Spleen (tissue), 11 donors: Measurements from ENCODE around the gene CTAG1A. TPM values are rescaled to one million over a fixed set of nuclear protein-coding genes. Genes with fewer than 3 reads are reported as not detected.
"Not testable (repeated sequence)": the region's sequence is repeated elsewhere in the genome, so short reads cannot be mapped to it uniquely, and the experiment has no call there.

Experiments used
- DNase-seq: peaks from one replicate; pipeline ENCODE4 v3.0.0-alpha.2; 2020
- H3K27ac ChIP-seq, 8 donors: fragments of 200-600 bp; sonication (generic) in 7 of 8; 1 replicate in 4 of 8; 2 replicates in 4 of 8; pipeline versions ENCODE4 v1.5.0 to v1.8.0; 2016 to 2021; ENCODE audit warnings: inconsistent platforms in 4 of 8, mild to moderate bottlenecking in 4 of 8, moderate library complexity in 1 of 8
- H3K27me3 ChIP-seq, 7 donors: fragments of 200-600 bp; sonication (generic) in 6 of 7; replicated peaks in 1 of 7; 1 replicate in 4 of 7; 2 replicates in 3 of 7; pipeline versions ENCODE4 v1.5.0 to v1.8.0; 2016 to 2021; ENCODE audit warnings: inconsistent platforms in 3 of 7, mild to moderate bottlenecking in 1 of 7
- H3K36me3 ChIP-seq, 6 donors: fragments of 200-600 bp; sonication (generic) in 5 of 6; 1 replicate in 4 of 6; 2 replicates in 2 of 6; pipeline versions ENCODE4 v1.5.0 to v1.8.0; 2016 to 2021; ENCODE audit warnings: inconsistent platforms in 2 of 6
- H3K4me1 ChIP-seq, 6 donors: fragments of 200-600 bp; sonication (generic) in 5 of 6; 1 replicate in 3 of 6; 2 replicates in 3 of 6; pipeline versions ENCODE4 v1.5.0 to v1.8.0; 2016 to 2021; ENCODE audit warnings: inconsistent platforms in 3 of 6
- H3K4me3 ChIP-seq, 8 donors: fragments of 200-600 bp; sonication (generic) in 7 of 8; 1 replicate in 4 of 8; 2 replicates in 4 of 8; pipeline versions ENCODE4 v1.5.0 to v1.8.0; 2016 to 2021; ENCODE audit warnings: inconsistent platforms in 4 of 8, mild to moderate bottlenecking in 4 of 8, moderate library complexity in 2 of 8
- H3K9me3 ChIP-seq, 8 donors: fragments of 200-600 bp; sonication (generic) in 7 of 8; 1 replicate in 4 of 8; 2 replicates in 4 of 8; pipeline versions ENCODE4 v1.5.0 to v1.8.0; 2016 to 2021; ENCODE audit warnings: inconsistent platforms in 4 of 8
- WGBS, 5 donors: extraction: QIAGEN DNeasy Blood & Tissue Kit in 3 of 5; methylation state at CpG; one replicate each; pipeline versions ENCODE4 v1.1.5 to v1.1.7; 2013 to 2018; 5-methylcytosine and 5-hydroxymethylcytosine counted together
- intact Hi-C: fragments of 100-400 bp; cut with DNase I; formaldehyde crosslinking; loops from one replicate; pipeline ENCODE4 v1.15.0; 2023; ENCODE audit warnings: low total_unique reads
- polyA plus RNA-seq, 3 donors: library from polyadenylated mRNA; stranded (reverse); fragments of 200-250 nt; gene quantifications; one replicate each; pipeline ENCODE4 v1.2.1, GENCODE V29; 2013
- small RNA-seq, 4 donors: library from RNA; depleted of rRNA; stranded (forward); fragments of <200 nt; gene quantifications; one replicate each; pipeline ENCODE3, GENCODE V24; 2016
- total RNA-seq, 7 donors: library from RNA; depleted of rRNA in 3 of 7; stranded (reverse); fragments of >200 nt in 3 of 7; fragmentation: NEBNext Ultra II Directional in 4 of 7; extraction: Animal tissue kit (Norgen Biotek cat#: 25700) in 4 of 7; gene quantifications; one replicate each; pipeline versions ENCODE4 v1.1.0 to v1.2.1, GENCODE V29; 2016 to 2021
- donor health status: healthy with polysubstance abuse.
- donor health status: DM: no; HTN: no; CAD: no; lungs with moderate emphysema.
- donor health status: DM: no; HTN: no; CAD: no.
- donor health status: Bipolar disorder and iron deficiency.
- donor health status: healthy.
- donor health status: DM: no; HTN: no; CAD: no.
- donor health status: DM: yes; HTN: yes; CAD: no.

Gene CTAG1A
- total and polyA plus RNA-seq, 10 donors = not detected

DNA sequence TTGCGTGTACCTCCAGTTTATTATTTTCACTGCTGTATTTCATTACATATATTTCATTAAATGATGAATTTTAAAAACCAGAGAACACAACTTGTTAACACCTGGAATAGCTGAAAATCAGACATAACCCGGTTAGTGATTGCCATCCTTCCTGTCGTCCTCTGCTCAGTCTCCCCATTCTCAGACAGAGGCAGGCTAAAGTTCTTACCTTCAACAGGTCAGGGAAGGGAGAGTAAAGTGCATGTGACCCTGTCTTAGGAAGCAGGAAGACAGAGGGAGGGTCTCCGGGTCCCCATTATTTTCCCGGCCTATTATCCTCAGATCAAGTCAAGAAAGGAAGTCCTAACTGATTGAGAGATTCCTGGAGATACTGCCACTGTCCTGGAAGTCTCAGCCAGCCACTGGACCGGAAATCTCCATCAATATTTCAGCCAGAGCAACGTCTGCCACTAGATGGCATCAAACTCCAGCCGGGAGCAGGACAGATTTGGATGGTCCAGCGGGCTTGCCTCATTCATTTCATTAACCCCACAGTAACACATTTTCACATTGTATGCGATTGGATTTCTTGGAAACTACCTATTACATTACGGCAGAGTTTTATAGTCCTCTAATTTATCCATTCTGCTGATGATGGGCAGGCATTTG, 36.0 kb downstream of the CTAG1A start:
- H3K27ac ChIP-seq, H3K36me3 ChIP-seq, H3K4me3 ChIP-seq, intact Hi-C loops, H3K27me3 ChIP-seq, H3K9me3 ChIP-seq, H3K4me1 ChIP-seq, DNase-seq: not testable (repeated sequence)
- WGBS, 5 donors = 2 to 18% (median 14%) methylated on average over 1 to 3 of the region's 11 CpGs; no CpG with 5 or more reads in 2 of the 5 donors

- DNase-seq, H3K4me1 ChIP-seq, H3K27me3 ChIP-seq, H3K9me3 ChIP-seq, intact Hi-C loops, H3K27ac ChIP-seq, H3K36me3 ChIP-seq, H3K4me3 ChIP-seq: not testable (repeated sequence)
- WGBS, 5 donors = no CpG with 5 or more reads among the region's 5 CpGs
Observed at GRCh38 chrX:154628960-154629359, 44.0 kb downstream of the CTAG1A start.

- DNase-seq, H3K27me3 ChIP-seq, H3K9me3 ChIP-seq, intact Hi-C loops, H3K36me3 ChIP-seq, H3K4me1 ChIP-seq, H3K27ac ChIP-seq, H3K4me3 ChIP-seq: not testable (repeated sequence)
- no CpG with 5 or more reads among the region's 11 CpGs for WGBS, 5 donors
Observed at GRCh38 chrX:154630949-154631348, 46.0 kb downstream of the CTAG1A start.

- H3K27me3 ChIP-seq, H3K4me1 ChIP-seq, H3K9me3 ChIP-seq, H3K4me3 ChIP-seq, H3K36me3 ChIP-seq, H3K27ac ChIP-seq, intact Hi-C loops, DNase-seq: not testable (repeated sequence)
- no CpG with 5 or more reads among the region's 11 CpGs for WGBS, 5 donors
Observed at GRCh38 chrX:154633661-154634060, 48.7 kb downstream of the CTAG1A start.

Small RNA genes lying within 50 kb of the gene (small RNA-seq; reads per million reads assigned to genes)
- gene AC244090.1 = 0 reads per million in 4 donors
- gene AC244107.2 = 0 reads per million in 4 donors

Other genes starting within 250 kb of the CTAG1A start
- 1,000 to 10,000 TPM in 1 of 7 donors, 100 to 1,000 TPM in 6; 401 to 1,447 (median 668) TPM for gene FLNA, start 210.5 kb upstream of the CTAG1A start, total RNA-seq
- gene FLNA, start 210.5 kb upstream of the CTAG1A start, polyA plus RNA-seq = 100 to 1,000 TPM; 259 to 548 (median 322) TPM
- gene EMD, start 205.8 kb upstream of the CTAG1A start, total RNA-seq = 10 to 100 TPM; 29.8 to 56.3 (median 49.9) TPM
- gene EMD, start 205.8 kb upstream of the CTAG1A start, polyA plus RNA-seq = 10 to 100 TPM; 77.8 to 83.1 (median 78.9) TPM
- gene RPL10, start 186.8 kb upstream of the CTAG1A start, total RNA-seq = 1,000 to 10,000 TPM; 2,711 to 4,089 (median 3,238) TPM
- gene RPL10, start 186.8 kb upstream of the CTAG1A start, polyA plus RNA-seq = 1,000 to 10,000 TPM; 6,919 to 9,324 (median 8,870) TPM
- gene DNASE1L1, start 175.9 kb upstream of the CTAG1A start, total RNA-seq = 10 to 100 TPM; 25.9 to 54.5 (median 43.5) TPM
- 10 to 100 TPM; 18.1 to 26.5 (median 22.5) TPM for gene DNASE1L1, start 175.9 kb upstream of the CTAG1A start, polyA plus RNA-seq
- gene TAFAZZIN, start 173.6 kb upstream of the CTAG1A start, total RNA-seq = 100 to 1,000 TPM in 1 of 7 donors, 10 to 100 TPM in 6; 70.1 to 107 (median 76.3) TPM
- gene TAFAZZIN, start 173.6 kb upstream of the CTAG1A start, polyA plus RNA-seq = 100 to 1,000 TPM in 2 of 3 donors, 10 to 100 TPM in 1; 65.7 to 135 (median 115) TPM
- gene ATP6AP1, start 156.5 kb upstream of the CTAG1A start, total RNA-seq = 100 to 1,000 TPM in 3 of 7 donors, 10 to 100 TPM in 4; 80.3 to 127 (median 99.9) TPM
- 10 to 100 TPM; 34.2 to 62.3 (median 44.1) TPM for gene ATP6AP1, start 156.5 kb upstream of the CTAG1A start, polyA plus RNA-seq
- gene GDI1, start 148.0 kb upstream of the CTAG1A start, total RNA-seq = 100 to 1,000 TPM in 6 of 7 donors, 10 to 100 TPM in 1; 88.7 to 137 (median 111) TPM
- gene GDI1, start 148.0 kb upstream of the CTAG1A start, polyA plus RNA-seq = 100 to 1,000 TPM in 2 of 3 donors, 10 to 100 TPM in 1; 56.2 to 125 (median 107) TPM
- gene FAM50A, start 141.0 kb upstream of the CTAG1A start, total RNA-seq = 10 to 100 TPM; 30.3 to 53.9 (median 45.5) TPM
- gene FAM50A, start 141.0 kb upstream of the CTAG1A start, polyA plus RNA-seq = 100 to 1,000 TPM in 1 of 3 donors, 10 to 100 TPM in 2; 65.7 to 123 (median 99.4) TPM
- gene PLXNA3, start 126.9 kb upstream of the CTAG1A start, total RNA-seq = 10 to 100 TPM in 6 of 7 donors, 1 to 10 TPM in 1; 9.1 to 46.8 (median 27.2) TPM
- gene PLXNA3, start 126.9 kb upstream of the CTAG1A start, polyA plus RNA-seq = 10 to 100 TPM in 1 of 3 donors, 1 to 10 TPM in 2; 2.5 to 11.6 (median 4.1) TPM
- 10 to 100 TPM; 11.8 to 25.2 (median 16.7) TPM for gene LAGE3, start 105.9 kb upstream of the CTAG1A start, total RNA-seq
- gene LAGE3, start 105.9 kb upstream of the CTAG1A start, polyA plus RNA-seq = 10 to 100 TPM; 15.0 to 27.7 (median 27.3) TPM
- 10 to 100 TPM; 18.6 to 36.3 (median 23.1) TPM for gene UBL4A, start 98.5 kb upstream of the CTAG1A start, total RNA-seq
- gene UBL4A, start 98.5 kb upstream of the CTAG1A start, polyA plus RNA-seq = 10 to 100 TPM; 13.4 to 27.1 (median 20.6) TPM
- 10 to 100 TPM; 15.9 to 21.8 (median 17.4) TPM for gene SLC10A3, start 94.5 kb upstream of the CTAG1A start, total RNA-seq
- gene SLC10A3, start 94.5 kb upstream of the CTAG1A start, polyA plus RNA-seq = 10 to 100 TPM; 11.0 to 17.0 (median 14.1) TPM
- gene FAM3A, start 68.9 kb upstream of the CTAG1A start, total RNA-seq = 10 to 100 TPM; 29.1 to 38.1 (median 34.7) TPM
- 10 to 100 TPM; 35.2 to 54.5 (median 52.3) TPM for gene FAM3A, start 68.9 kb upstream of the CTAG1A start, polyA plus RNA-seq
- 10 to 100 TPM; 57.0 to 93.1 (median 70.3) TPM for gene G6PD, start 38.3 kb upstream of the CTAG1A start, total RNA-seq
- gene G6PD, start 38.3 kb upstream of the CTAG1A start, polyA plus RNA-seq = 10 to 100 TPM; 15.5 to 34.2 (median 15.7) TPM
- 10 to 100 TPM; 18.9 to 66.6 (median 39.1) TPM for gene IKBKG, start 37.5 kb upstream of the CTAG1A start, total RNA-seq
- gene IKBKG, start 37.5 kb upstream of the CTAG1A start, polyA plus RNA-seq = 10 to 100 TPM; 21.5 to 52.8 (median 49.9) TPM
- not detected for gene CTAG1B, start 34.1 kb downstream of the CTAG1A start, total RNA-seq
- gene CTAG1B, start 34.1 kb downstream of the CTAG1A start, polyA plus RNA-seq = not detected
- under 1 TPM in 1 of 7 donors, not detected in 6; 0.46 TPM for gene CTAG2, start 68.4 kb downstream of the CTAG1A start, total RNA-seq
- gene CTAG2, start 68.4 kb downstream of the CTAG1A start, polyA plus RNA-seq = 1 to 10 TPM in 1 of 3 donors, under 1 TPM in 1, not detected in 1; 0.10 to 7.9 TPM
- gene GAB3, start 165.9 kb downstream of the CTAG1A start, total RNA-seq = 10 to 100 TPM; 22.1 to 40.3 (median 36.1) TPM
- 1 to 10 TPM; 7.4 to 8.4 (median 7.9) TPM for gene GAB3, start 165.9 kb downstream of the CTAG1A start, polyA plus RNA-seq
- 10 to 100 TPM; 32.0 to 54.4 (median 39.3) TPM for gene DKC1, start 177.7 kb downstream of the CTAG1A start, total RNA-seq
- 10 to 100 TPM; 34.0 to 42.7 (median 38.8) TPM for gene DKC1, start 177.7 kb downstream of the CTAG1A start, polyA plus RNA-seq
- 100 to 1,000 TPM in 3 of 7 donors, 10 to 100 TPM in 4; 76.5 to 122 (median 90.7) TPM for gene MPP1, start 220.4 kb downstream of the CTAG1A start, total RNA-seq
- gene MPP1, start 220.4 kb downstream of the CTAG1A start, polyA plus RNA-seq = 10 to 100 TPM; 24.3 to 45.9 (median 31.8) TPM
- 1 to 10 TPM in 2 of 7 donors, not detected in 5; 1.3 to 4.9 TPM for gene SMIM9, start 249.5 kb downstream of the CTAG1A start, total RNA-seq
- not detected for gene SMIM9, start 249.5 kb downstream of the CTAG1A start, polyA plus RNA-seq